IMR-90 (cell line): ENCODE data around the gene TMEM121B. TPM values are rescaled to one million over a fixed set of nuclear protein-coding genes. Genes with fewer than 3 reads are reported as not detected.

Source experiments
- ATAC-seq: fragments of 200-7000 bp; cut with Tn5 transposase; 2 replicates; pipeline ENCODE4 v1.9.1; 2020; ENCODE audit warnings: low read depth, mild to moderate bottlenecking, moderate library complexity
- BruUV-seq: library from RNA; stranded (reverse); fragments of 400-500 nt; replicated peaks from 2 replicates; lab custom pipeline; 2021; lab: Mats Ljungman, UMichigan
- CTCF ChIA-PET: fragments of 300-600 bp; formaldehyde crosslinking; extraction: SDS; loops from one replicate; lab custom pipeline; 2021; ENCODE audit warnings: antibody characterized with exemption; lab: Yijun Ruan, JAX
- POLR2A ChIA-PET: fragments of 300-600 bp; sonication (Branson Sonifier 250); formaldehyde crosslinking; loops from one replicate; lab custom pipeline; 2022; ENCODE audit warnings: antibody characterized with exemption; ENCODE audit not compliant: unreplicated experiment; lab: Charles Lee
- DNase-seq: peaks from one replicate; pipeline ENCODE4 v3.0.0; 2013
- H2AFZ ChIP-seq: replicated peaks from 2 replicates; pipeline ENCODE3; 2013; ENCODE audit warnings: low read length, mild to moderate bottlenecking; ENCODE audit not compliant: poor library complexity
- H2AK5ac ChIP-seq: 2 replicates; pipeline ENCODE4 v1.6.1; 2013; ENCODE audit warnings: low read depth, low read length, inconsistent platforms
- H2AK9ac ChIP-seq: replicated peaks from 2 replicates; pipeline ENCODE3; 2013; ENCODE audit warnings: mild to moderate bottlenecking, low read depth, low read length, moderate library complexity; ENCODE audit not compliant: poor library complexity
- H2BK120ac ChIP-seq: 2 replicates; pipeline ENCODE4 v1.6.1; 2013; ENCODE audit warnings: low read depth, low read length, inconsistent platforms
- H2BK15ac ChIP-seq: 3 replicates; pipeline ENCODE4 v1.6.1; 2013; ENCODE audit warnings: low read depth, low read length, inconsistent platforms
- H2BK20ac ChIP-seq: 2 replicates; pipeline ENCODE4 v1.6.1; 2013; ENCODE audit warnings: low read depth, mild to moderate bottlenecking, inconsistent platforms, low read length, moderate library complexity
- H2BK5ac ChIP-seq: 2 replicates; pipeline ENCODE4 v1.6.1; 2013; ENCODE audit warnings: mild to moderate bottlenecking, low read depth, low read length, inconsistent platforms; ENCODE audit not compliant: poor library complexity, severe bottlenecking
- H3K14ac ChIP-seq: replicated peaks from 2 replicates; pipeline ENCODE4 v1.6.1; 2013; ENCODE audit warnings: low read depth, low read length, inconsistent platforms
- H3K18ac ChIP-seq: 2 replicates; pipeline ENCODE4 v1.6.1; 2013; ENCODE audit warnings: low read depth, low read length, control low read depth
- H3K23ac ChIP-seq: 2 replicates; pipeline ENCODE4 v1.6.1; 2013; ENCODE audit warnings: low read depth, low read length, inconsistent platforms
- H3K27ac ChIP-seq: 2 replicates; pipeline ENCODE4 v1.5.1; 2013; ENCODE audit warnings: mild to moderate bottlenecking, control low read depth, low read length; ENCODE audit not compliant: insufficient read depth
- H3K27me3 ChIP-seq: 2 replicates; pipeline ENCODE4 v1.6.1; 2013; ENCODE audit warnings: low read length; ENCODE audit not compliant: control insufficient read depth, insufficient read depth
- H3K36me3 ChIP-seq: 2 replicates; pipeline ENCODE4 v1.6.1; 2013; ENCODE audit warnings: low read length, mixed read lengths; ENCODE audit not compliant: control insufficient read depth, insufficient read depth
- H3K4ac ChIP-seq: 2 replicates; pipeline ENCODE4 v1.6.1; 2013; ENCODE audit warnings: low read depth, low read length, inconsistent platforms
- H3K4me1 ChIP-seq: 2 replicates; pipeline ENCODE4 v1.6.1; 2013; ENCODE audit warnings: low read length, mixed read lengths; ENCODE audit not compliant: control insufficient read depth, insufficient read depth
- H3K4me2 ChIP-seq: 2 replicates; pipeline ENCODE4 v1.6.1; 2013; ENCODE audit warnings: low read depth, mild to moderate bottlenecking, control low read depth, low read length, moderate library complexity
- H3K4me3 ChIP-seq: 2 replicates; pipeline ENCODE4 v1.5.1; 2013; ENCODE audit warnings: low read depth, mild to moderate bottlenecking, control low read depth, low read length, moderate library complexity; ENCODE audit not compliant: insufficient read depth
- H3K56ac ChIP-seq: 2 replicates; pipeline ENCODE4 v1.6.1; 2013; ENCODE audit warnings: low read length, inconsistent platforms; ENCODE audit not compliant: insufficient read depth; ENCODE audit errors: extremely low read depth
- H3K79me1 ChIP-seq, 2 experiments: 2 replicates each; pipeline ENCODE4 v1.6.1; 2013; ENCODE audit warnings: low read length in 2 of 2, inconsistent platforms in 1 of 2, low read depth in 1 of 2
- H3K9ac ChIP-seq: 2 replicates; pipeline ENCODE4 v1.6.1; 2013; ENCODE audit warnings: low read depth, low read length, control low read depth
- H3K9me1 ChIP-seq: 2 replicates; pipeline ENCODE4 v1.6.1; 2013; ENCODE audit warnings: low read length, inconsistent platforms; ENCODE audit not compliant: insufficient read depth
- H3K9me3 ChIP-seq: 2 replicates; pipeline ENCODE4 v1.6.1; 2013; ENCODE audit warnings: low read length; ENCODE audit not compliant: control insufficient read depth, insufficient read depth
- H4K20me1 ChIP-seq: 2 replicates; pipeline ENCODE4 v1.6.1; 2013; ENCODE audit warnings: low read length, inconsistent platforms; ENCODE audit not compliant: insufficient read depth
- H4K5ac ChIP-seq: 2 replicates; pipeline ENCODE4 v1.6.1; 2013; ENCODE audit warnings: mild to moderate bottlenecking, low read depth, low read length, control low read depth
- H4K8ac ChIP-seq, 2 experiments: 2 replicates each; pipeline ENCODE4 v1.6.1; 2013; ENCODE audit warnings: low read depth in 2 of 2, low read length in 2 of 2, control low read depth in 1 of 2, inconsistent platforms in 1 of 2
- H4K91ac ChIP-seq: 2 replicates; pipeline ENCODE4 v1.6.1; 2013; ENCODE audit warnings: low read depth, low read length, inconsistent platforms; ENCODE audit not compliant: insufficient read depth
- BHLHE40 ChIP-seq: fragments of 150-350 bp; IDR thresholded peaks from 2 replicates; pipeline ENCODE4 v1.6.1; 2016; ENCODE audit warnings: mild to moderate bottlenecking, low read depth, low read length
- CEBPB ChIP-seq: IDR thresholded peaks from 2 replicates; pipeline ENCODE4 v1.6.1; 2012; ENCODE audit warnings: low read depth, low read length, improper control_type of control experiment
- CHD1 ChIP-seq: IDR thresholded peaks from 2 replicates; pipeline ENCODE4 v1.6.1; 2012; ENCODE audit warnings: low read depth, low read length, improper control_type of control experiment
- FOS ChIP-seq: fragments of 150-350 bp; IDR thresholded peaks from 2 replicates; pipeline ENCODE4 v1.6.1; 2016; ENCODE audit warnings: low read depth, low read length
- MAFK ChIP-seq: IDR thresholded peaks from 2 replicates; pipeline ENCODE4 v1.6.1; 2012; ENCODE audit warnings: low read depth, low read length, improper control_type of control experiment
- MAZ ChIP-seq: IDR thresholded peaks from 2 replicates; pipeline ENCODE4 v1.6.1; 2012; ENCODE audit warnings: low read depth, mild to moderate bottlenecking, low read length, improper control_type of control experiment, moderate library complexity, borderline replicate concordance
- MXI1 ChIP-seq: IDR thresholded peaks from 2 replicates; pipeline ENCODE4 v1.6.1; 2012; ENCODE audit warnings: low read depth, mild to moderate bottlenecking, low read length, moderate library complexity, borderline replicate concordance
- NFE2L2 ChIP-seq: fragments of 150-350 bp; IDR thresholded peaks from 2 replicates; pipeline ENCODE4 v1.6.1; 2016; ENCODE audit warnings: low read depth, mild to moderate bottlenecking, low read length
- POLR2A ChIP-seq: IDR thresholded peaks from 2 replicates; pipeline ENCODE4 v1.6.1; 2012; ENCODE audit warnings: mild to moderate bottlenecking, low read depth, low read length
- RAD21 ChIP-seq: IDR thresholded peaks from 2 replicates; pipeline ENCODE4 v1.6.1; 2012; ENCODE audit warnings: low read length, improper control_type of control experiment
- RCOR1 ChIP-seq: IDR thresholded peaks from 2 replicates; pipeline ENCODE4 v1.6.1; 2012; ENCODE audit warnings: mild to moderate bottlenecking, low read length, improper control_type of control experiment; ENCODE audit not compliant: insufficient replicate concordance
- RFX5 ChIP-seq: IDR thresholded peaks from 2 replicates; pipeline ENCODE4 v1.8.0; 2012; ENCODE audit warnings: low read depth, mild to moderate bottlenecking, low read length, moderate library complexity
- SMC3 ChIP-seq: fragments of 150-350 bp; IDR thresholded peaks from 2 replicates; pipeline ENCODE4 v1.6.1; 2016; ENCODE audit warnings: low read depth, mild to moderate bottlenecking, antibody characterized with exemption, low read length, moderate library complexity
- WGBS, 2 experiments: methylation state at CpG; one replicate each; pipeline versions ENCODE4 v1.1.5 to v1.1.7; 2013; ENCODE audit warnings: missing lambda C conversion rate in 2 of 2; ENCODE audit not compliant: insufficient read length in 1 of 2; ENCODE audit errors: extremely low coverage in 2 of 2; 5-methylcytosine and 5-hydroxymethylcytosine counted together
- dilution Hi-C: fragments of 300-500 bp; cut with HindIII; formaldehyde crosslinking; loops from one replicate; pipeline ENCODE4 v1.14.3; 2018; ENCODE audit warnings: low sequenced_read_pairs; ENCODE audit not compliant: unreplicated experiment
- in situ Hi-C: fragments of 300-500 bp; cut with MboI; formaldehyde crosslinking; loops from 3 replicates; pipeline ENCODE4 v1.14.3; 2019; ENCODE audit warnings: low sequenced_read_pairs, inconsistent platforms, mixed read lengths
- intact Hi-C: fragments of 100-400 bp; cut with micrococcal nuclease; formaldehyde crosslinking; loops from 2 replicates; pipeline ENCODE4 v1.10.0; 2022
- polyA plus RNA-seq, 3 experiments: library from polyadenylated mRNA; depleted of rRNA; stranded (reverse); fragments of >200 nt; gene quantifications; 2 replicates each; pipeline ENCODE4 v1.2.3, GENCODE V29; 2012; ENCODE audit warnings: low replicate concordance in 1 of 3
- total RNA-seq: library from RNA; depleted of rRNA; stranded (reverse); fragments of >200 nt; gene quantifications from 2 replicates; pipeline ENCODE4 v1.2.3, GENCODE V29; 2012
- TF ChIP-seq, protein P1 (sequence below): conservative IDR thresholded peaks from 2 replicates; pipeline ENCODE4 v1.5.1; 2012; ENCODE audit warnings: mild to moderate bottlenecking, low read depth, low read length, improper control_type of control experiment
- TF ChIP-seq, protein P2 (sequence below): fragments of 150-350 bp; IDR thresholded peaks from 2 replicates; pipeline ENCODE4 v1.6.1; 2016; ENCODE audit warnings: low read depth, mild to moderate bottlenecking, low read length, moderate library complexity, borderline replicate concordance
- TF ChIP-seq, protein P3 (sequence below): fragments of 150-350 bp; IDR thresholded peaks from 2 replicates; pipeline ENCODE4 v1.6.1; 2017; ENCODE audit warnings: mild to moderate bottlenecking, antibody characterized with exemption, low read length, low read depth

Gene TMEM121B
- total and polyA plus RNA-seq, 2 of the 4 experiments (the other 2 are of a cell fraction) = under 0.01 to 0.29 TPM

DNA sequence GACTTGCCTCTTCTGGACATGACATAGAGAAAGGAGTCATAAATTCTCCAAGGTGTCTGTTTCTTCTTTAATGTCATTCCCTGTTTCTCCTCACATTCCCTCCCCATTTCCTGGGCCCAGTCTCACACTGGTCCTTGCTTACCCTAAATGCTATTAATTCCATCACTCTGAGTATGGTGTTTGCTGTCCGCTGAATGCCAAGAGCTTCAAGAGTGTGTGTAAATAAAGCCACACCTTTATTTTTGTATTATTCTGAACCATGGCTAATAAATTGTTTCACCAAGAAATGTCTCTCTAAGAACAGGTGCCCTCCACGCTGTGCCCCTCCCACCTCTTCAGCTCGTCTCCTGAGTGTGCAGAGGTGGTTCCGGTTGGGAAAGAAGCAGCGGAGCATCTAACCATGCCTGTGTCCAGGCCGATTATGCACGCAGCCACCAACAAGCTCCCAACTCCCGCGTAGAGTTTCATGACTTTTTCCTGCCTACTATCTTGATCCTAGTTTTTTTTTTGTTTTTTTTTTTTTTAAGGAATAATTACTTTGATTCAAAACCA is 8.6 kb downstream of the TMEM121B start:
- dilution Hi-C loops = no loop called here
- Histone ChIP-seq H2BK5ac (no peak overlapping the region), H4K91ac (no peak overlapping the region), H2BK20ac (no peak overlapping the region), H3K4me1 (no peaks in the 10 kb centered on the region), H3K18ac (no peak overlapping the region), H3K36me3 (peaks cover 20% of the 10 kb centered on the region), H4K8ac (no peak overlapping the region), H3K9ac (no peak overlapping the region), H2BK15ac (no peak overlapping the region), H2BK120ac (no peak overlapping the region), H3K27me3 (peaks cover 9% of the 10 kb centered on the region; the same call in 1 of the 2 replicates), H3K56ac (no peak overlapping the region), H3K23ac (no peak overlapping the region), H3K14ac (no peak overlapping the region), H2AK9ac (no peak overlapping the region), H2AK5ac (no peak overlapping the region), H3K79me1 (no peaks in the 10 kb centered on the region), H3K4ac (no peak overlapping the region), H3K4me2 (no peak overlapping the region), H3K4me3 (no peak overlapping the region), H3K27ac (no peak overlapping the region), H4K5ac (no peak overlapping the region), H2AFZ (no peak overlapping the region), H3K9me3 (no peaks in the 10 kb centered on the region), H4K20me1 (no peaks in the 10 kb centered on the region), H3K9me1 (no peaks in the 10 kb centered on the region)
- DNase-seq (no peak), ATAC-seq (no peak)
- TF ChIP-seq MAFK (no peak), MXI1 (no peak), FOS (no peak), MAZ (no peak), SMC3 (no peak), RFX5 (no peak), CHD1 (no peak), CEBPB (no peak), RCOR1 (no peak), NFE2L2 (no peak), POLR2A (no peak), BHLHE40 (no peak), RAD21 (no peak)
- TF ChIP-seq, protein P1, sequence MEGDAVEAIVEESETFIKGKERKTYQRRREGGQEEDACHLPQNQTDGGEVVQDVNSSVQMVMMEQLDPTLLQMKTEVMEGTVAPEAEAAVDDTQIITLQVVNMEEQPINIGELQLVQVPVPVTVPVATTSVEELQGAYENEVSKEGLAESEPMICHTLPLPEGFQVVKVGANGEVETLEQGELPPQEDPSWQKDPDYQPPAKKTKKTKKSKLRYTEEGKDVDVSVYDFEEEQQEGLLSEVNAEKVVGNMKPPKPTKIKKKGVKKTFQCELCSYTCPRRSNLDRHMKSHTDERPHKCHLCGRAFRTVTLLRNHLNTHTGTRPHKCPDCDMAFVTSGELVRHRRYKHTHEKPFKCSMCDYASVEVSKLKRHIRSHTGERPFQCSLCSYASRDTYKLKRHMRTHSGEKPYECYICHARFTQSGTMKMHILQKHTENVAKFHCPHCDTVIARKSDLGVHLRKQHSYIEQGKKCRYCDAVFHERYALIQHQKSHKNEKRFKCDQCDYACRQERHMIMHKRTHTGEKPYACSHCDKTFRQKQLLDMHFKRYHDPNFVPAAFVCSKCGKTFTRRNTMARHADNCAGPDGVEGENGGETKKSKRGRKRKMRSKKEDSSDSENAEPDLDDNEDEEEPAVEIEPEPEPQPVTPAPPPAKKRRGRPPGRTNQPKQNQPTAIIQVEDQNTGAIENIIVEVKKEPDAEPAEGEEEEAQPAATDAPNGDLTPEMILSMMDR = no peak
- TF ChIP-seq, protein P2, sequence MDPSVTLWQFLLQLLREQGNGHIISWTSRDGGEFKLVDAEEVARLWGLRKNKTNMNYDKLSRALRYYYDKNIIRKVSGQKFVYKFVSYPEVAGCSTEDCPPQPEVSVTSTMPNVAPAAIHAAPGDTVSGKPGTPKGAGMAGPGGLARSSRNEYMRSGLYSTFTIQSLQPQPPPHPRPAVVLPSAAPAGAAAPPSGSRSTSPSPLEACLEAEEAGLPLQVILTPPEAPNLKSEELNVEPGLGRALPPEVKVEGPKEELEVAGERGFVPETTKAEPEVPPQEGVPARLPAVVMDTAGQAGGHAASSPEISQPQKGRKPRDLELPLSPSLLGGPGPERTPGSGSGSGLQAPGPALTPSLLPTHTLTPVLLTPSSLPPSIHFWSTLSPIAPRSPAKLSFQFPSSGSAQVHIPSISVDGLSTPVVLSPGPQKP = no peak
- TF ChIP-seq, protein P3, sequence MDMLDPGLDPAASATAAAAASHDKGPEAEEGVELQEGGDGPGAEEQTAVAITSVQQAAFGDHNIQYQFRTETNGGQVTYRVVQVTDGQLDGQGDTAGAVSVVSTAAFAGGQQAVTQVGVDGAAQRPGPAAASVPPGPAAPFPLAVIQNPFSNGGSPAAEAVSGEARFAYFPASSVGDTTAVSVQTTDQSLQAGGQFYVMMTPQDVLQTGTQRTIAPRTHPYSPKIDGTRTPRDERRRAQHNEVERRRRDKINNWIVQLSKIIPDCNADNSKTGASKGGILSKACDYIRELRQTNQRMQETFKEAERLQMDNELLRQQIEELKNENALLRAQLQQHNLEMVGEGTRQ = no peak
- BruUV-seq = no TSS peak
- ChIA-PET CTCF (no interaction called here), POLR2A (interaction anchor here (0.6 kb wide), 1 partner anchor 21 kb away, joined by 9 read pairs; no protein-coding TSS in a partner anchor)
- WGBS, 2 experiments = 58% methylated on average over 2 of the region's 9 CpGs; no CpG with 5 or more reads in 1 of the 2 experiments
- in situ Hi-C loops = no loop called here
- intact Hi-C loops = no loop called here
